Upper lobe of left lung (tissue), 4 donors: ENCODE data around the gene RASL10B.

ENCODE experiments used
- CTCF ChIP-seq, 6 experiments: fragments of 450-650 bp in 4 of 6; fragments of 200-600 bp in 2 of 6; sonication (generic) in 2 of 6; IDR thresholded peaks; one replicate each; pipeline ENCODE4 v1.5.1; 2016 to 2019; ENCODE audit warnings: antibody characterized with exemption in 6 of 6
- EP300 ChIP-seq, 4 donors: sonication (generic); formaldehyde crosslinking; IDR thresholded peaks; one replicate each; pipeline ENCODE4 v1.5.1; 2017; ENCODE audit warnings: antibody characterized with exemption in 4 of 4, control low read depth in 2 of 4
- POLR2A ChIP-seq, 4 donors: fragments of 450-650 bp; IDR thresholded peaks; one replicate each; pipeline ENCODE4 v1.5.1; 2016 to 2017; ENCODE audit warnings: antibody characterized with exemption in 4 of 4, mild to moderate bottlenecking in 2 of 4
- POLR2AphosphoS5 ChIP-seq, 2 donors: sonication (generic); formaldehyde crosslinking; IDR thresholded peaks; one replicate each; pipeline ENCODE4 v1.5.1; 2017; ENCODE audit warnings: antibody characterized with exemption in 2 of 2

GRCh38 chr17:35749560-35750412, 18.3 kb downstream of the RASL10B start:
- no peak for TF ChIP-seq CTCF (IDR thresholded peaks at IDR 0.05)
- TF ChIP-seq EP300 (IDR thresholded peaks at IDR 0.05) = no peak
- no peak for TF ChIP-seq POLR2A (IDR thresholded peaks at IDR 0.05)
- TF ChIP-seq POLR2AphosphoS5 (IDR thresholded peaks at IDR 0.05) = no peak
